ENCODE measurements around the gene SNED1.

DNA sequence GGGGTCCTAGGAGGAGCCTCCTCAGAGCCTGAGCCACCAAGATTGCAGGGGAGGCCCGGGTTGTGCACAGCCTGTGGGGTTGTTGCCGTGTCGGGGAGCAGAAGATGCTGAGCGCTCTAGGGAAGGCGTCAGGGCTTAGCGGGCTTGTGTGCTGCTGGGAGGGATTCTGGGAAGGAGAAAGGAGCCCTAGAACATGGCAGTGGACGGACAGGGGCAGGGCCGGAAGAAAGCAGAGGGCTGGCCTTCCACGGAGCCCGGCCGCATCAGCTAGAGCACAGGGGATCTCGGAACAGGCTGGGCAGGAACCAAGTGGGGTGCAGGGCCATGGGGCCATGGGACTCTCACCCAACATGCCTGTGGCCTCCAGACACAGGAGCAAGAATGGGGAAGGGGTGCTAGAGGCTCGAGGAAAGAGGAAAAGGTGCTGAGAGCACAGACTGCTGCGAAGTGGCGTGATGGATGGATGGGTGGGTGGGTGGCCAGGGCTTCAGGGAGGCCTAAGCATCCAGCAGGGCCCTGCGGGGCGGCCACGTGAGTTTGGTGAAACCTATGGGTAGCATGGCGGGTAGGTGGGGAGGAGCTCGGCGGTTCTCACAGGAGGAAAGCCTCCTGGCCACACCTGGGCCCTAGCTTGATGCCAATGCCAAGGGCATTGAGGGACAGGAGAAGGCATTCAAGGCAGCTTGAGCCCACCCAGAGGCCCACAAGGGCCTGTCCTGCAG lies 67.9 kb downstream of the SNED1 start:
- TF ChIP-seq, protein P1, sequence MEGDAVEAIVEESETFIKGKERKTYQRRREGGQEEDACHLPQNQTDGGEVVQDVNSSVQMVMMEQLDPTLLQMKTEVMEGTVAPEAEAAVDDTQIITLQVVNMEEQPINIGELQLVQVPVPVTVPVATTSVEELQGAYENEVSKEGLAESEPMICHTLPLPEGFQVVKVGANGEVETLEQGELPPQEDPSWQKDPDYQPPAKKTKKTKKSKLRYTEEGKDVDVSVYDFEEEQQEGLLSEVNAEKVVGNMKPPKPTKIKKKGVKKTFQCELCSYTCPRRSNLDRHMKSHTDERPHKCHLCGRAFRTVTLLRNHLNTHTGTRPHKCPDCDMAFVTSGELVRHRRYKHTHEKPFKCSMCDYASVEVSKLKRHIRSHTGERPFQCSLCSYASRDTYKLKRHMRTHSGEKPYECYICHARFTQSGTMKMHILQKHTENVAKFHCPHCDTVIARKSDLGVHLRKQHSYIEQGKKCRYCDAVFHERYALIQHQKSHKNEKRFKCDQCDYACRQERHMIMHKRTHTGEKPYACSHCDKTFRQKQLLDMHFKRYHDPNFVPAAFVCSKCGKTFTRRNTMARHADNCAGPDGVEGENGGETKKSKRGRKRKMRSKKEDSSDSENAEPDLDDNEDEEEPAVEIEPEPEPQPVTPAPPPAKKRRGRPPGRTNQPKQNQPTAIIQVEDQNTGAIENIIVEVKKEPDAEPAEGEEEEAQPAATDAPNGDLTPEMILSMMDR (IDR thresholded peaks at IDR 0.05; ENCODE audit: insufficient read depth, low read length), result no peak
- TF ChIP-seq, protein P2, sequence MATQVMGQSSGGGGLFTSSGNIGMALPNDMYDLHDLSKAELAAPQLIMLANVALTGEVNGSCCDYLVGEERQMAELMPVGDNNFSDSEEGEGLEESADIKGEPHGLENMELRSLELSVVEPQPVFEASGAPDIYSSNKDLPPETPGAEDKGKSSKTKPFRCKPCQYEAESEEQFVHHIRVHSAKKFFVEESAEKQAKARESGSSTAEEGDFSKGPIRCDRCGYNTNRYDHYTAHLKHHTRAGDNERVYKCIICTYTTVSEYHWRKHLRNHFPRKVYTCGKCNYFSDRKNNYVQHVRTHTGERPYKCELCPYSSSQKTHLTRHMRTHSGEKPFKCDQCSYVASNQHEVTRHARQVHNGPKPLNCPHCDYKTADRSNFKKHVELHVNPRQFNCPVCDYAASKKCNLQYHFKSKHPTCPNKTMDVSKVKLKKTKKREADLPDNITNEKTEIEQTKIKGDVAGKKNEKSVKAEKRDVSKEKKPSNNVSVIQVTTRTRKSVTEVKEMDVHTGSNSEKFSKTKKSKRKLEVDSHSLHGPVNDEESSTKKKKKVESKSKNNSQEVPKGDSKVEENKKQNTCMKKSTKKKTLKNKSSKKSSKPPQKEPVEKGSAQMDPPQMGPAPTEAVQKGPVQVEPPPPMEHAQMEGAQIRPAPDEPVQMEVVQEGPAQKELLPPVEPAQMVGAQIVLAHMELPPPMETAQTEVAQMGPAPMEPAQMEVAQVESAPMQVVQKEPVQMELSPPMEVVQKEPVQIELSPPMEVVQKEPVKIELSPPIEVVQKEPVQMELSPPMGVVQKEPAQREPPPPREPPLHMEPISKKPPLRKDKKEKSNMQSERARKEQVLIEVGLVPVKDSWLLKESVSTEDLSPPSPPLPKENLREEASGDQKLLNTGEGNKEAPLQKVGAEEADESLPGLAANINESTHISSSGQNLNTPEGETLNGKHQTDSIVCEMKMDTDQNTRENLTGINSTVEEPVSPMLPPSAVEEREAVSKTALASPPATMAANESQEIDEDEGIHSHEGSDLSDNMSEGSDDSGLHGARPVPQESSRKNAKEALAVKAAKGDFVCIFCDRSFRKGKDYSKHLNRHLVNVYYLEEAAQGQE (IDR thresholded peaks at IDR 0.05; ENCODE audit: insufficient replicate concordance, low read depth), result no peak
- no peak for TF ChIP-seq GABPA (IDR thresholded peaks at IDR 0.05; ENCODE audit: low read depth)
- no peak for TF ChIP-seq POLR2AphosphoS5 (IDR thresholded peaks at IDR 0.05; ENCODE audit: low read depth)
- TF ChIP-seq SPI1 (IDR thresholded peaks at IDR 0.05; ENCODE audit: borderline replicate concordance, low read depth), result no peak
